CD14-positive monocyte (primary cell): Measurements from ENCODE around the gene ERP27. TPM values are rescaled to one million over a fixed set of nuclear protein-coding genes. Genes with fewer than 3 reads are reported as not detected.

ENCODE experiments used
- DNase-seq, 3 donors: peaks; one replicate each; pipeline ENCODE4 v3.0.0-alpha.2; 2011 to 2022
- H2AFZ ChIP-seq: 2 replicates; pipeline ENCODE4 v1.6.0; 2012; ENCODE audit warnings: mild to moderate bottlenecking, low read depth, low read length, inconsistent platforms; ENCODE audit not compliant: insufficient read depth, poor library complexity, severe bottlenecking
- H3K27ac ChIP-seq, 2 donors: 1 replicate in 1 of 2; 2 replicates in 1 of 2; pipeline ENCODE4 v1.5.1; 2012 to 2013; ENCODE audit warnings: low read length in 2 of 2, control low read depth in 1 of 2, inconsistent platforms in 1 of 2, low read depth in 1 of 2, mild to moderate bottlenecking in 1 of 2
- H3K27me3 ChIP-seq, 2 donors: one replicate each; pipeline versions ENCODE4 v1.6.0 to v1.6.1; 2011 to 2013; ENCODE audit warnings: low read length in 2 of 2; ENCODE audit not compliant: control insufficient read depth in 2 of 2, insufficient read depth in 2 of 2
- H3K36me3 ChIP-seq, 2 donors: replicated peaks in 1 of 2; 1 replicate in 1 of 2; 2 replicates in 1 of 2; pipeline versions ENCODE4 v1.5.1 to v1.6.1; 2012 to 2013; ENCODE audit warnings: low read length in 2 of 2, control low read depth in 1 of 2, inconsistent platforms in 1 of 2, mild to moderate bottlenecking in 1 of 2; ENCODE audit not compliant: insufficient read depth in 2 of 2, control insufficient read depth in 1 of 2
- H3K4me1 ChIP-seq, 2 donors: 1 replicate in 1 of 2; 2 replicates in 1 of 2; pipeline versions ENCODE4 v1.5.1 to v1.6.1; 2012 to 2013; ENCODE audit warnings: low read length in 2 of 2, control low read depth in 1 of 2, inconsistent platforms in 1 of 2, mild to moderate bottlenecking in 1 of 2, moderate library complexity in 1 of 2; ENCODE audit not compliant: insufficient read depth in 2 of 2, control insufficient read depth in 1 of 2
- H3K4me2 ChIP-seq: replicated peaks from 2 replicates; pipeline ENCODE3; 2012; ENCODE audit warnings: low read length, moderate library complexity, mild to moderate bottlenecking; ENCODE audit not compliant: poor library complexity, severe bottlenecking; ENCODE audit errors: extremely low read depth
- H3K4me3 ChIP-seq, 3 experiments: fragments of 200-600 bp in 1 of 3; sonication (generic) in 1 of 3; replicated peaks in 1 of 3; 1 replicate in 2 of 3; 2 replicates in 1 of 3; pipeline ENCODE4 v1.5.1; 2011 to 2013; ENCODE audit warnings: low read length in 3 of 3, mild to moderate bottlenecking in 3 of 3, control low read depth in 2 of 3, low read depth in 2 of 3, inconsistent platforms in 1 of 3, moderate library complexity in 1 of 3
- H3K79me2 ChIP-seq: 2 replicates; pipeline ENCODE4 v1.6.0; 2012; ENCODE audit warnings: mild to moderate bottlenecking, control low read depth, inconsistent platforms, low read length, moderate library complexity; ENCODE audit not compliant: insufficient read depth
- H3K9ac ChIP-seq: 2 replicates; pipeline ENCODE4 v1.6.0; 2017; ENCODE audit warnings: low read length, mild to moderate bottlenecking; ENCODE audit not compliant: insufficient read depth, poor library complexity, severe bottlenecking
- H3K9me3 ChIP-seq, 2 donors: replicated peaks in 1 of 2; 1 replicate in 1 of 2; 2 replicates in 1 of 2; pipeline versions ENCODE4 v1.5.1 to v1.6.1; 2012 to 2013; ENCODE audit warnings: low read length in 2 of 2, control low read depth in 1 of 2; ENCODE audit not compliant: control insufficient read depth in 1 of 2, insufficient read depth in 1 of 2
- H4K20me1 ChIP-seq: 2 replicates; pipeline ENCODE4 v1.6.0; 2012; ENCODE audit warnings: mild to moderate bottlenecking, low read length, control low read depth, moderate library complexity; ENCODE audit not compliant: insufficient read depth
- H3K27ac Mint-ChIP-seq, 7 donors: one replicate each; pipeline ENCODE4 v1.8.0; 2020; ENCODE audit warnings: mild to moderate bottlenecking in 7 of 7, mixed read lengths in 7 of 7, moderate library complexity in 6 of 7, inconsistent platforms in 2 of 7
- H3K27me3 Mint-ChIP-seq, 3 donors: one replicate each; pipeline ENCODE4 v1.8.0; 2021 to 2022; ENCODE audit warnings: low read depth in 3 of 3, mild to moderate bottlenecking in 3 of 3, mixed read lengths in 3 of 3, moderate library complexity in 3 of 3, inconsistent platforms in 1 of 3
- H3K36me3 Mint-ChIP-seq, 2 donors: one replicate each; pipeline ENCODE4 v1.8.0; 2020; ENCODE audit warnings: mixed read lengths in 2 of 2, inconsistent platforms in 1 of 2, mild to moderate bottlenecking in 1 of 2
- H3K4me1 Mint-ChIP-seq: one replicate; pipeline ENCODE4 v1.8.0; 2020; ENCODE audit warnings: mild to moderate bottlenecking, mixed read lengths
- H3K4me3 Mint-ChIP-seq, 2 donors: one replicate each; pipeline ENCODE4 v1.8.0; 2020; ENCODE audit warnings: mild to moderate bottlenecking in 2 of 2, mixed read lengths in 2 of 2, moderate library complexity in 1 of 2
- H3K9me3 Mint-ChIP-seq, 7 donors: one replicate each; pipeline ENCODE4 v1.8.0; 2020 to 2022; ENCODE audit warnings: mixed read lengths in 7 of 7, mild to moderate bottlenecking in 6 of 7, moderate library complexity in 6 of 7, inconsistent platforms in 2 of 7
- WGBS: methylation state at CpG from one replicate; pipeline ENCODE4 v1.1.5; 2013; ENCODE audit warnings: missing lambda C conversion rate; ENCODE audit not compliant: insufficient coverage; 5-methylcytosine and 5-hydroxymethylcytosine counted together
- intact Hi-C, 2 donors: fragments of 100-400 bp; cut with micrococcal nuclease; formaldehyde crosslinking; loops; one replicate each; pipeline versions ENCODE4 v1.15.0 to v1.15.1; 2023
- polyA plus RNA-seq, 3 donors: library from polyadenylated mRNA; depleted of rRNA in 1 of 3; unstranded in 2 of 3; stranded (reverse) in 1 of 3; fragments of 300-500 nt in 2 of 3; fragments of >200 nt in 1 of 3; fragmentation: Illumina TruSeq in 2 of 3; gene quantifications; 1 replicate in 2 of 3; 2 replicates in 1 of 3; pipeline ENCODE4 v1.2.3, GENCODE V29; 2012 to 2021
- TF ChIP-seq, protein P1 (sequence below): fragments of 200-600 bp; IDR thresholded peaks from one replicate; pipeline ENCODE4 v1.8.0; 2022; ENCODE audit warnings: antibody characterized with exemption, mild to moderate bottlenecking

The ERP27 gene
- polyA plus RNA-seq, 3 donors, result 2.5 to 7.2 (median 2.5) TPM

DNA sequence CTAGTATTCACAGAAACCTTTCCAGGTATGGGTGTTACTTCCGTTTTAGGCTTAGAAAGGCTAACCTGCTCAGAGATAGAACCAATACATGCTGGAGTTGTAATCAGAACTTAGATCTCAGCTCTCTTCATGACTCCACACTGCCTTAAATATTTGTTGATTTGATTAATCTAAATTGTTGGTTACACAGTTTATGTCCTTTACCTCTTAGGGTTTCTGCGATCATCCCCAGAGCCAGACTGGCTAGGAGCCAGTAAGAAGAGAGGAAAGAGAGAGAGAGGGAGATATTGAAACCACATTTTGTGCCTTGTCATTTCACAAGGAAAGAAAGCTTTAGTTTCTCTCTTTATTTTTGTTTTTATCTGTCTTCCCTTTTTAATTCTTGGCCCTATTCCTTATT lies 35.9 kb downstream of the ERP27 start:
- H3K4me1 ChIP-seq, result no peaks in the 10 kb centered on the region
- peaks cover 14% of the 10 kb centered on the region for H3K4me1 Mint-ChIP-seq
- no peak overlapping the region for H3K4me3 Mint-ChIP-seq
- H3K79me2 ChIP-seq, result no peaks in the 10 kb centered on the region
- H3K9me3 Mint-ChIP-seq, result no peaks in the 10 kb centered on the region
- no peak overlapping the region for H2AFZ ChIP-seq
- no peak for DNase-seq
- 0% methylated on average over 1 of the region's 2 CpGs for WGBS
- H3K36me3 ChIP-seq, result no peaks in the 10 kb centered on the region
- no peaks in the 10 kb centered on the region for H3K27me3 Mint-ChIP-seq
- H3K4me2 ChIP-seq, result no peak overlapping the region
- H4K20me1 ChIP-seq, result no peaks in the 10 kb centered on the region
- no peak overlapping the region for H3K9ac ChIP-seq
- H3K27ac Mint-ChIP-seq, result no peak overlapping the region
- intact Hi-C loops, result no loop called here
- H3K4me3 ChIP-seq, result no peak overlapping the region
- H3K27ac ChIP-seq, result no peak overlapping the region
- H3K36me3 Mint-ChIP-seq, result peaks cover 4% of the 10 kb centered on the region in 2 donors
- TF ChIP-seq, protein P1, sequence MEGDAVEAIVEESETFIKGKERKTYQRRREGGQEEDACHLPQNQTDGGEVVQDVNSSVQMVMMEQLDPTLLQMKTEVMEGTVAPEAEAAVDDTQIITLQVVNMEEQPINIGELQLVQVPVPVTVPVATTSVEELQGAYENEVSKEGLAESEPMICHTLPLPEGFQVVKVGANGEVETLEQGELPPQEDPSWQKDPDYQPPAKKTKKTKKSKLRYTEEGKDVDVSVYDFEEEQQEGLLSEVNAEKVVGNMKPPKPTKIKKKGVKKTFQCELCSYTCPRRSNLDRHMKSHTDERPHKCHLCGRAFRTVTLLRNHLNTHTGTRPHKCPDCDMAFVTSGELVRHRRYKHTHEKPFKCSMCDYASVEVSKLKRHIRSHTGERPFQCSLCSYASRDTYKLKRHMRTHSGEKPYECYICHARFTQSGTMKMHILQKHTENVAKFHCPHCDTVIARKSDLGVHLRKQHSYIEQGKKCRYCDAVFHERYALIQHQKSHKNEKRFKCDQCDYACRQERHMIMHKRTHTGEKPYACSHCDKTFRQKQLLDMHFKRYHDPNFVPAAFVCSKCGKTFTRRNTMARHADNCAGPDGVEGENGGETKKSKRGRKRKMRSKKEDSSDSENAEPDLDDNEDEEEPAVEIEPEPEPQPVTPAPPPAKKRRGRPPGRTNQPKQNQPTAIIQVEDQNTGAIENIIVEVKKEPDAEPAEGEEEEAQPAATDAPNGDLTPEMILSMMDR, result no peak
- no peaks in the 10 kb centered on the region for H3K9me3 ChIP-seq
- no peaks in the 10 kb centered on the region for H3K27me3 ChIP-seq

DNA sequence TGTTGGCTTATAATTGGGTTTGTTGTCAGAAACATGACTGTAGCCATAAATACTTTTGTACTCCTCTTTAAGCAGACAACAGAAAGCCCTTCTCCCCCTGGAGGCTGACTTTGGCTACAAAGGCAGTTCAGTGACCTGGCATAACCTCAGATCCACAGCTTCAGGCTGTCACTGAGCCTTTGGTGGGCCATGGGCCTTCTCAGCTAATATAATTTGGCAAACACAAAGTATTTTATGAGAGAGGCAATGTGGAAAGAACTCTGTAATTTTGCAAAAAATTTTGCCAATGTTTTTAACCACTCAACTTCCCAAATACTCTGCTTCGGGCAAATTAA lies 37.1 kb downstream of the ERP27 start:
- H3K36me3 ChIP-seq, result no peaks in the 10 kb centered on the region
- H3K27ac Mint-ChIP-seq, result no peak overlapping the region
- H2AFZ ChIP-seq, result no peak overlapping the region

More for the DNA sequence above, 37.1 kb downstream of the ERP27 start:
- Histone ChIP-seq H3K27ac (no peak overlapping the region), H3K9me3 (no peaks in the 10 kb centered on the region), H3K79me2 (no peaks in the 10 kb centered on the region), H3K4me2 (no peak overlapping the region), H4K20me1 (no peaks in the 10 kb centered on the region), H3K4me3 (no peak overlapping the region), H3K9ac (no peak overlapping the region), H3K4me1 (no peaks in the 10 kb centered on the region), H3K27me3 (no peaks in the 10 kb centered on the region)
- Mint-ChIP-seq H3K36me3 (peaks cover 0 to 2% of the 10 kb centered on the region in 2 donors), H3K4me3 (no peak overlapping the region), H3K27me3 (no peaks in the 10 kb centered on the region), H3K4me1 (peaks cover 14% of the 10 kb centered on the region), H3K9me3 (no peaks in the 10 kb centered on the region)
- no peak for DNase-seq
- no CpG with 5 or more reads among the region's 1 CpG for WGBS
- TF ChIP-seq, protein P1, result no peak
- intact Hi-C loops, result no loop called here
